IMR-90 (cell line): ENCODE measurements around the gene ACAD11. TPM values are rescaled to one million over a fixed set of nuclear protein-coding genes. Genes with fewer than 3 reads are reported as not detected.

ENCODE experiments used
- ATAC-seq: fragments of 200-7000 bp; cut with Tn5 transposase; 2 replicates; pipeline ENCODE4 v1.9.1; 2020; ENCODE audit warnings: low read depth, mild to moderate bottlenecking, moderate library complexity
- BruUV-seq: library from RNA; stranded (reverse); fragments of 400-500 nt; replicated peaks from 2 replicates; lab custom pipeline; 2021; lab: Mats Ljungman, UMichigan
- CTCF ChIA-PET: fragments of 300-600 bp; formaldehyde crosslinking; extraction: SDS; loops from one replicate; lab custom pipeline; 2021; ENCODE audit warnings: antibody characterized with exemption; lab: Yijun Ruan, JAX
- POLR2A ChIA-PET: fragments of 300-600 bp; sonication (Branson Sonifier 250); formaldehyde crosslinking; loops from one replicate; lab custom pipeline; 2022; ENCODE audit warnings: antibody characterized with exemption; ENCODE audit not compliant: unreplicated experiment; lab: Charles Lee
- DNase-seq: peaks from one replicate; pipeline ENCODE4 v3.0.0; 2013
- H2AFZ ChIP-seq: replicated peaks from 2 replicates; pipeline ENCODE3; 2013; ENCODE audit warnings: low read length, mild to moderate bottlenecking; ENCODE audit not compliant: poor library complexity
- H2AK5ac ChIP-seq: 2 replicates; pipeline ENCODE4 v1.6.1; 2013; ENCODE audit warnings: low read depth, low read length, inconsistent platforms
- H2AK9ac ChIP-seq: replicated peaks from 2 replicates; pipeline ENCODE3; 2013; ENCODE audit warnings: mild to moderate bottlenecking, low read depth, low read length, moderate library complexity; ENCODE audit not compliant: poor library complexity
- H2BK120ac ChIP-seq: 2 replicates; pipeline ENCODE4 v1.6.1; 2013; ENCODE audit warnings: low read depth, low read length, inconsistent platforms
- H2BK15ac ChIP-seq: 3 replicates; pipeline ENCODE4 v1.6.1; 2013; ENCODE audit warnings: low read depth, low read length, inconsistent platforms
- H2BK20ac ChIP-seq: 2 replicates; pipeline ENCODE4 v1.6.1; 2013; ENCODE audit warnings: low read depth, mild to moderate bottlenecking, inconsistent platforms, low read length, moderate library complexity
- H2BK5ac ChIP-seq: 2 replicates; pipeline ENCODE4 v1.6.1; 2013; ENCODE audit warnings: mild to moderate bottlenecking, low read depth, low read length, inconsistent platforms; ENCODE audit not compliant: poor library complexity, severe bottlenecking
- H3K14ac ChIP-seq: replicated peaks from 2 replicates; pipeline ENCODE4 v1.6.1; 2013; ENCODE audit warnings: low read depth, low read length, inconsistent platforms
- H3K18ac ChIP-seq: 2 replicates; pipeline ENCODE4 v1.6.1; 2013; ENCODE audit warnings: low read depth, low read length, control low read depth
- H3K23ac ChIP-seq: 2 replicates; pipeline ENCODE4 v1.6.1; 2013; ENCODE audit warnings: low read depth, low read length, inconsistent platforms
- H3K27ac ChIP-seq: 2 replicates; pipeline ENCODE4 v1.5.1; 2013; ENCODE audit warnings: mild to moderate bottlenecking, control low read depth, low read length; ENCODE audit not compliant: insufficient read depth
- H3K27me3 ChIP-seq: 2 replicates; pipeline ENCODE4 v1.6.1; 2013; ENCODE audit warnings: low read length; ENCODE audit not compliant: control insufficient read depth, insufficient read depth
- H3K36me3 ChIP-seq: 2 replicates; pipeline ENCODE4 v1.6.1; 2013; ENCODE audit warnings: low read length, mixed read lengths; ENCODE audit not compliant: control insufficient read depth, insufficient read depth
- H3K4ac ChIP-seq: 2 replicates; pipeline ENCODE4 v1.6.1; 2013; ENCODE audit warnings: low read depth, low read length, inconsistent platforms
- H3K4me1 ChIP-seq: 2 replicates; pipeline ENCODE4 v1.6.1; 2013; ENCODE audit warnings: low read length, mixed read lengths; ENCODE audit not compliant: control insufficient read depth, insufficient read depth
- H3K4me2 ChIP-seq: 2 replicates; pipeline ENCODE4 v1.6.1; 2013; ENCODE audit warnings: low read depth, mild to moderate bottlenecking, control low read depth, low read length, moderate library complexity
- H3K4me3 ChIP-seq: 2 replicates; pipeline ENCODE4 v1.5.1; 2013; ENCODE audit warnings: low read depth, mild to moderate bottlenecking, control low read depth, low read length, moderate library complexity; ENCODE audit not compliant: insufficient read depth
- H3K56ac ChIP-seq: 2 replicates; pipeline ENCODE4 v1.6.1; 2013; ENCODE audit warnings: low read length, inconsistent platforms; ENCODE audit not compliant: insufficient read depth; ENCODE audit errors: extremely low read depth
- H3K79me1 ChIP-seq, 2 experiments: 2 replicates each; pipeline ENCODE4 v1.6.1; 2013; ENCODE audit warnings: low read length in 2 of 2, inconsistent platforms in 1 of 2, low read depth in 1 of 2
- H3K9ac ChIP-seq: 2 replicates; pipeline ENCODE4 v1.6.1; 2013; ENCODE audit warnings: low read depth, low read length, control low read depth
- H3K9me1 ChIP-seq: 2 replicates; pipeline ENCODE4 v1.6.1; 2013; ENCODE audit warnings: low read length, inconsistent platforms; ENCODE audit not compliant: insufficient read depth
- H3K9me3 ChIP-seq: 2 replicates; pipeline ENCODE4 v1.6.1; 2013; ENCODE audit warnings: low read length; ENCODE audit not compliant: control insufficient read depth, insufficient read depth
- H4K20me1 ChIP-seq: 2 replicates; pipeline ENCODE4 v1.6.1; 2013; ENCODE audit warnings: low read length, inconsistent platforms; ENCODE audit not compliant: insufficient read depth
- H4K5ac ChIP-seq: 2 replicates; pipeline ENCODE4 v1.6.1; 2013; ENCODE audit warnings: mild to moderate bottlenecking, low read depth, low read length, control low read depth
- H4K8ac ChIP-seq, 2 experiments: 2 replicates each; pipeline ENCODE4 v1.6.1; 2013; ENCODE audit warnings: low read depth in 2 of 2, low read length in 2 of 2, control low read depth in 1 of 2, inconsistent platforms in 1 of 2
- H4K91ac ChIP-seq: 2 replicates; pipeline ENCODE4 v1.6.1; 2013; ENCODE audit warnings: low read depth, low read length, inconsistent platforms; ENCODE audit not compliant: insufficient read depth
- CEBPB ChIP-seq: IDR thresholded peaks from 2 replicates; pipeline ENCODE4 v1.6.1; 2012; ENCODE audit warnings: low read depth, low read length, improper control_type of control experiment
- CTCF ChIP-seq: conservative IDR thresholded peaks from 2 replicates; pipeline ENCODE4 v1.5.1; 2012; ENCODE audit warnings: mild to moderate bottlenecking, low read depth, low read length, improper control_type of control experiment
- FOS ChIP-seq: fragments of 150-350 bp; IDR thresholded peaks from 2 replicates; pipeline ENCODE4 v1.6.1; 2016; ENCODE audit warnings: low read depth, low read length
- MAFK ChIP-seq: IDR thresholded peaks from 2 replicates; pipeline ENCODE4 v1.6.1; 2012; ENCODE audit warnings: low read depth, low read length, improper control_type of control experiment
- POLR2A ChIP-seq: IDR thresholded peaks from 2 replicates; pipeline ENCODE4 v1.6.1; 2012; ENCODE audit warnings: mild to moderate bottlenecking, low read depth, low read length
- SMC3 ChIP-seq: fragments of 150-350 bp; IDR thresholded peaks from 2 replicates; pipeline ENCODE4 v1.6.1; 2016; ENCODE audit warnings: low read depth, mild to moderate bottlenecking, antibody characterized with exemption, low read length, moderate library complexity
- USF2 ChIP-seq: fragments of 150-350 bp; IDR thresholded peaks from 2 replicates; pipeline ENCODE4 v1.6.1; 2017; ENCODE audit warnings: mild to moderate bottlenecking, antibody characterized with exemption, low read length, low read depth
- dilution Hi-C: fragments of 300-500 bp; cut with HindIII; formaldehyde crosslinking; loops from one replicate; pipeline ENCODE4 v1.14.3; 2018; ENCODE audit warnings: low sequenced_read_pairs; ENCODE audit not compliant: unreplicated experiment
- in situ Hi-C: fragments of 300-500 bp; cut with MboI; formaldehyde crosslinking; loops from 3 replicates; pipeline ENCODE4 v1.14.3; 2019; ENCODE audit warnings: low sequenced_read_pairs, inconsistent platforms, mixed read lengths
- intact Hi-C: fragments of 100-400 bp; cut with micrococcal nuclease; formaldehyde crosslinking; loops from 2 replicates; pipeline ENCODE4 v1.10.0; 2022
- polyA plus RNA-seq, 3 experiments: library from polyadenylated mRNA; depleted of rRNA; stranded (reverse); fragments of >200 nt; gene quantifications; 2 replicates each; pipeline ENCODE4 v1.2.3, GENCODE V29; 2012; ENCODE audit warnings: low replicate concordance in 1 of 3
- total RNA-seq: library from RNA; depleted of rRNA; stranded (reverse); fragments of >200 nt; gene quantifications from 2 replicates; pipeline ENCODE4 v1.2.3, GENCODE V29; 2012

ACAD11 gene
- total and polyA plus RNA-seq, 2 of the 4 experiments (the other 2 are of a cell fraction), result 16.0 to 18.8 TPM

- H4K91ac ChIP-seq, result no peak overlapping the region
- TF ChIP-seq CTCF (no peak), MAFK (no peak), SMC3 (no peak), USF2 (no peak), FOS (no peak), CEBPB (no peak), POLR2A (no peak)
- no peak overlapping the region for H2BK15ac ChIP-seq
- no TSS peak for BruUV-seq
- no peak overlapping the region for H3K9ac ChIP-seq
- no peaks in the 10 kb centered on the region for H4K20me1 ChIP-seq
- no peaks in the 10 kb centered on the region for H3K9me3 ChIP-seq
- no peaks in the 10 kb centered on the region for H3K9me1 ChIP-seq
- no peak overlapping the region for H4K5ac ChIP-seq
- no peak overlapping the region for H2BK20ac ChIP-seq
- no peak overlapping the region for H2AK9ac ChIP-seq
- dilution Hi-C loops, result no loop called here
- intact Hi-C loops, result loop anchor here (5.0 kb wide), 1 partner anchor 37 kb away; no protein-coding TSS in a partner anchor
- no peak overlapping the region for H3K18ac ChIP-seq
- in situ Hi-C loops, result no loop called here
- no peak overlapping the region for H3K27ac ChIP-seq
- no peak overlapping the region for H3K4me3 ChIP-seq
- no peak overlapping the region for H3K23ac ChIP-seq
- ChIA-PET CTCF (no interaction called here), POLR2A (no interaction called here)
- ATAC-seq (no peak), DNase-seq (no peak)
- peaks cover 4 to 5% of the 10 kb centered on the region in 2 experiments; a peak in 2 of 4 replicates for H3K79me1 ChIP-seq
- H3K36me3 ChIP-seq, result peaks cover 29% of the 10 kb centered on the region
- no peak overlapping the region for H2BK5ac ChIP-seq
- no peak overlapping the region for H3K4me2 ChIP-seq
- no peak overlapping the region for H4K8ac ChIP-seq
- H3K56ac ChIP-seq, result no peak overlapping the region
- no peaks in the 10 kb centered on the region for H3K4me1 ChIP-seq
- H3K14ac ChIP-seq, result no peak overlapping the region
- H3K4ac ChIP-seq, result no peak overlapping the region
- no peak overlapping the region for H2AFZ ChIP-seq
- no peaks in the 10 kb centered on the region for H3K27me3 ChIP-seq
- no peak overlapping the region for H2AK5ac ChIP-seq
- H2BK120ac ChIP-seq, result no peak overlapping the region
Measured at GRCh38 chr3:132675408-132675807, 15.8 kb upstream of the ACAD11 start.
